ENCODE data around the gene WSB1.

WSB1 gene

GRCh38 chr17:27306276-27306835 is 12.4 kb downstream of the WSB1 start:
- Histone ChIP-seq H3K36me3 (ENCODE audit: low read length) (peaks cover 75% of the 10 kb centered on the region), H3K9me3 (ENCODE audit: insufficient read depth, low read length) (no peaks in the 10 kb centered on the region), H3K27me3 (ENCODE audit: low read length) (no peaks in the 10 kb centered on the region), H4K20me1 (ENCODE audit: low read depth, low read length) (peaks cover 20% of the 10 kb centered on the region), H3K79me2 (ENCODE audit: insufficient read depth, low read length) (peaks cover 56% of the 10 kb centered on the region), H3F3A (ENCODE audit: insufficient read depth) (peaks cover 8% of the 10 kb centered on the region), H2AFZ (ENCODE audit: low read depth, low read length, severe bottlenecking) (no peak overlapping the region), H3K9ac (ENCODE audit: low read length) (no peak overlapping the region), H3K27ac (ENCODE audit: low read depth, low read length) (no peak overlapping the region), H3K9me2 (replicated peaks; ENCODE audit: insufficient read depth, low read length) (no peaks in the 10 kb centered on the region), H3K4me2 (ENCODE audit: low read depth, low read length, poor library complexity, severe bottlenecking) (no peak overlapping the region), H3K4me3 (ENCODE audit: insufficient read depth, low read length, poor library complexity, severe bottlenecking) (no peak overlapping the region)
- TF ChIP-seq, protein P1, sequence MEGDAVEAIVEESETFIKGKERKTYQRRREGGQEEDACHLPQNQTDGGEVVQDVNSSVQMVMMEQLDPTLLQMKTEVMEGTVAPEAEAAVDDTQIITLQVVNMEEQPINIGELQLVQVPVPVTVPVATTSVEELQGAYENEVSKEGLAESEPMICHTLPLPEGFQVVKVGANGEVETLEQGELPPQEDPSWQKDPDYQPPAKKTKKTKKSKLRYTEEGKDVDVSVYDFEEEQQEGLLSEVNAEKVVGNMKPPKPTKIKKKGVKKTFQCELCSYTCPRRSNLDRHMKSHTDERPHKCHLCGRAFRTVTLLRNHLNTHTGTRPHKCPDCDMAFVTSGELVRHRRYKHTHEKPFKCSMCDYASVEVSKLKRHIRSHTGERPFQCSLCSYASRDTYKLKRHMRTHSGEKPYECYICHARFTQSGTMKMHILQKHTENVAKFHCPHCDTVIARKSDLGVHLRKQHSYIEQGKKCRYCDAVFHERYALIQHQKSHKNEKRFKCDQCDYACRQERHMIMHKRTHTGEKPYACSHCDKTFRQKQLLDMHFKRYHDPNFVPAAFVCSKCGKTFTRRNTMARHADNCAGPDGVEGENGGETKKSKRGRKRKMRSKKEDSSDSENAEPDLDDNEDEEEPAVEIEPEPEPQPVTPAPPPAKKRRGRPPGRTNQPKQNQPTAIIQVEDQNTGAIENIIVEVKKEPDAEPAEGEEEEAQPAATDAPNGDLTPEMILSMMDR (IDR thresholded peaks at IDR 0.05; ENCODE audit: insufficient read depth, low read length, poor library complexity, severe bottlenecking): no peak
- TF ChIP-seq EZH2phosphoT487 (conservative IDR thresholded peaks at IDR 0.05; ENCODE audit: low read length): no peak

- Histone ChIP-seq H3K27me3 (ENCODE audit: low read length) (no peaks in the 10 kb centered on the region), H3K9me3 (ENCODE audit: insufficient read depth, low read length) (no peaks in the 10 kb centered on the region), H3K79me2 (ENCODE audit: insufficient read depth, low read length) (peaks cover 20% of the 10 kb centered on the region), H4K20me1 (ENCODE audit: low read depth, low read length) (0 out of 2 replicates have a peak, but pooled peaks cover 5% of the 10 kb centered on the region), H3K4me3 (ENCODE audit: insufficient read depth, low read length, poor library complexity, severe bottlenecking) (no peak overlapping the region), H3K9ac (ENCODE audit: low read length) (no peak overlapping the region), H3K27ac (ENCODE audit: low read depth, low read length) (no peak overlapping the region), H3K9me2 (replicated peaks; ENCODE audit: insufficient read depth, low read length) (no peaks in the 10 kb centered on the region), H3K36me3 (ENCODE audit: low read length) (peaks cover 84% of the 10 kb centered on the region), H2AFZ (ENCODE audit: low read depth, low read length, severe bottlenecking) (no peak overlapping the region), H3K4me2 (ENCODE audit: low read depth, low read length, poor library complexity, severe bottlenecking) (no peak overlapping the region), H3F3A (ENCODE audit: insufficient read depth) (peaks cover 8% of the 10 kb centered on the region; the same call in 1 of the 2 replicates)
- TF ChIP-seq, protein P1 (IDR thresholded peaks at IDR 0.05; ENCODE audit: insufficient read depth, low read length, poor library complexity, severe bottlenecking): no peak
- no peak for TF ChIP-seq EZH2phosphoT487 (conservative IDR thresholded peaks at IDR 0.05; ENCODE audit: low read length)
Observed at GRCh38 chr17:27310565-27311110, 16.7 kb downstream of the WSB1 start.

DNA sequence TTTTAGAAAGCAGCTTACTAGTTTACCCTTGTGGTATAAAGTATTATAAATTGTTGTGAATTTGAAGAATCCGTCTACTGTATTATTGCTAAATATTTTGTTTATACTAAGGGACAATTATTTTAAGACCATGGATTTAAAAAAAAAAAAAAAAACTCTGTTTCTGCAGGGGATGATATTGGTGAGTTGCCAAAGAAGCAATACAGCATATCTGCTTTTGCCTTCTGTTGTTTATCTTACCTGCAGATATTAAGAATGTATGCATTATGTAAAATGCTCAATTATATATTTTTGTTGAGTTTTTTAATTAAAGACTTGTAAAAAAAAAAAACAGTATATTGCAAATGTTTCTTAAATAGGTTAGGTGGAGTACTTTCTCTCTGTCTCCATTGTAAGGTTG is 19.4 kb downstream of the WSB1 start:
- no peak overlapping the region for H3K4me3 ChIP-seq (ENCODE audit: insufficient read depth, low read length, poor library complexity, severe bottlenecking)
- H3K9ac ChIP-seq (ENCODE audit: low read length): no peak overlapping the region
- TF ChIP-seq, protein P1 (IDR thresholded peaks at IDR 0.05; ENCODE audit: insufficient read depth, low read length, poor library complexity, severe bottlenecking): no peak
- no peak for TF ChIP-seq EZH2phosphoT487 (conservative IDR thresholded peaks at IDR 0.05; ENCODE audit: low read length)
- no peaks in the 10 kb centered on the region for H3K27me3 ChIP-seq (ENCODE audit: low read length)
- no peaks in the 10 kb centered on the region for H4K20me1 ChIP-seq (ENCODE audit: low read depth, low read length)
- no peaks in the 10 kb centered on the region for H3K9me3 ChIP-seq (ENCODE audit: insufficient read depth, low read length)
- H3K9me2 ChIP-seq (replicated peaks; ENCODE audit: insufficient read depth, low read length): no peaks in the 10 kb centered on the region
- H3K79me2 ChIP-seq (ENCODE audit: insufficient read depth, low read length): no peaks in the 10 kb centered on the region
- H3K36me3 ChIP-seq (ENCODE audit: low read length): peaks cover 64% of the 10 kb centered on the region
- no peak overlapping the region for H2AFZ ChIP-seq (ENCODE audit: low read depth, low read length, severe bottlenecking)
- no peaks in the 10 kb centered on the region; the same call in 1 of the 2 replicates for H3F3A ChIP-seq (ENCODE audit: insufficient read depth)
- no peak overlapping the region for H3K4me2 ChIP-seq (ENCODE audit: low read depth, low read length, poor library complexity, severe bottlenecking)
- no peak overlapping the region for H3K27ac ChIP-seq (ENCODE audit: low read depth, low read length)
